Peyer's patch (tissue), 4 donors: Measurements from ENCODE around the gene SLC4A5. TPM values are rescaled to one million over a fixed set of nuclear protein-coding genes. Genes with fewer than 3 reads are reported as not detected.
"Not testable (repeated sequence)": the region's sequence is repeated elsewhere in the genome, so short reads cannot be mapped to it uniquely, and the experiment has no call there.

Experiments
- DNase-seq, 3 donors: peaks; one replicate each; pipeline ENCODE4 v3.0.0-alpha.2; 2017 to 2019
- H3K27ac ChIP-seq, 4 donors: fragments of 200-600 bp; sonication (generic); one replicate each; pipeline ENCODE4 v1.5.1; 2016 to 2019
- H3K27me3 ChIP-seq, 2 donors: fragments of 200-600 bp; sonication (generic); one replicate each; pipeline ENCODE4 v1.5.1; 2019
- H3K36me3 ChIP-seq, 3 donors: fragments of 200-600 bp; sonication (generic); one replicate each; pipeline ENCODE4 v1.5.1; 2016 to 2019
- H3K4me1 ChIP-seq, 4 donors: fragments of 200-600 bp; sonication (generic); one replicate each; pipeline ENCODE4 v1.5.1; 2016 to 2019
- H3K4me3 ChIP-seq, 4 donors: fragments of 200-600 bp; sonication (generic); 1 replicate in 3 of 4; 2 replicates in 1 of 4; pipeline ENCODE4 v1.5.1; 2016 to 2019; ENCODE audit warnings: mild to moderate bottlenecking in 1 of 4
- H3K9me3 ChIP-seq, 4 donors: fragments of 200-600 bp; sonication (generic); one replicate each; pipeline ENCODE4 v1.5.1; 2016 to 2019; ENCODE audit warnings: mild to moderate bottlenecking in 1 of 4
- POLR2A ChIP-seq, 2 donors: fragments of 450-650 bp; IDR thresholded peaks; one replicate each; pipeline ENCODE4 v1.5.1; 2017; ENCODE audit warnings: antibody characterized with exemption in 2 of 2, mild to moderate bottlenecking in 2 of 2, moderate library complexity in 2 of 2
- total RNA-seq, 4 donors: library from RNA; depleted of rRNA; stranded (reverse); fragments of >200 nt; gene quantifications; one replicate each; pipeline ENCODE4 v1.1.0, GENCODE V29; 2016
- TF ChIP-seq, protein P1 (sequence below), 6 experiments: fragments of 450-650 bp in 4 of 6; fragments of 200-600 bp in 2 of 6; sonication (generic) in 1 of 6; IDR thresholded peaks; one replicate each; pipeline ENCODE4 v1.5.1; 2017 to 2019; ENCODE audit warnings: antibody characterized with exemption in 6 of 6, mild to moderate bottlenecking in 3 of 6, moderate library complexity in 1 of 6

Gene SLC4A5
- total RNA-seq, 4 donors from 2014 or later, result 1.8 to 14.9 (median 4.9) TPM

DNA sequence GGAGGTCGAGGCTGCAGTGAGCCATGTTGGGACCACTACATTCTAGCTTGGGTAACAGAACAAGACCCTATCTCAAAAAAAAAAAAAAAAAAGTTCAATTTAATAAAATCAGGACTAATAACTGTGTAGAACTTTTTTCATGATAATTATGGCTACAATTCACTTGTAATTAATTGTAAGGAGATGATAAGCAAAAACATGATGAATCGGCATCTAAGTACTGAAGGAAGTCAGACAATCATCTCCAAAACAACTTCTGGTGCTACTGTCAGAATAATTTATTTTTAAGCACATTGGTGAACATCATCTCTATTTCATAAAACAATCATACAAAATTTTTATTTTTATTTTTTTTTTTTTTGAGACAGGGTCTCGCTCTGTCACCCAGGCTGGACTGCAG is 154.5 kb downstream of the SLC4A5 start:
- Histone ChIP-seq H3K9me3 (no peaks in the 10 kb centered on the region), H3K36me3 (no peaks in the 10 kb centered on the region), H3K27ac (no peak overlapping the region), H3K27me3 (no peaks in the 10 kb centered on the region), H3K4me1 (no peaks in the 10 kb centered on the region), H3K4me3 (no peak overlapping the region)
- TF ChIP-seq, protein P1, sequence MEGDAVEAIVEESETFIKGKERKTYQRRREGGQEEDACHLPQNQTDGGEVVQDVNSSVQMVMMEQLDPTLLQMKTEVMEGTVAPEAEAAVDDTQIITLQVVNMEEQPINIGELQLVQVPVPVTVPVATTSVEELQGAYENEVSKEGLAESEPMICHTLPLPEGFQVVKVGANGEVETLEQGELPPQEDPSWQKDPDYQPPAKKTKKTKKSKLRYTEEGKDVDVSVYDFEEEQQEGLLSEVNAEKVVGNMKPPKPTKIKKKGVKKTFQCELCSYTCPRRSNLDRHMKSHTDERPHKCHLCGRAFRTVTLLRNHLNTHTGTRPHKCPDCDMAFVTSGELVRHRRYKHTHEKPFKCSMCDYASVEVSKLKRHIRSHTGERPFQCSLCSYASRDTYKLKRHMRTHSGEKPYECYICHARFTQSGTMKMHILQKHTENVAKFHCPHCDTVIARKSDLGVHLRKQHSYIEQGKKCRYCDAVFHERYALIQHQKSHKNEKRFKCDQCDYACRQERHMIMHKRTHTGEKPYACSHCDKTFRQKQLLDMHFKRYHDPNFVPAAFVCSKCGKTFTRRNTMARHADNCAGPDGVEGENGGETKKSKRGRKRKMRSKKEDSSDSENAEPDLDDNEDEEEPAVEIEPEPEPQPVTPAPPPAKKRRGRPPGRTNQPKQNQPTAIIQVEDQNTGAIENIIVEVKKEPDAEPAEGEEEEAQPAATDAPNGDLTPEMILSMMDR (IDR thresholded peaks at IDR 0.05), result no peak
- TF ChIP-seq POLR2A (IDR thresholded peaks at IDR 0.05), result no peak
- DNase-seq, result no peak

DNA sequence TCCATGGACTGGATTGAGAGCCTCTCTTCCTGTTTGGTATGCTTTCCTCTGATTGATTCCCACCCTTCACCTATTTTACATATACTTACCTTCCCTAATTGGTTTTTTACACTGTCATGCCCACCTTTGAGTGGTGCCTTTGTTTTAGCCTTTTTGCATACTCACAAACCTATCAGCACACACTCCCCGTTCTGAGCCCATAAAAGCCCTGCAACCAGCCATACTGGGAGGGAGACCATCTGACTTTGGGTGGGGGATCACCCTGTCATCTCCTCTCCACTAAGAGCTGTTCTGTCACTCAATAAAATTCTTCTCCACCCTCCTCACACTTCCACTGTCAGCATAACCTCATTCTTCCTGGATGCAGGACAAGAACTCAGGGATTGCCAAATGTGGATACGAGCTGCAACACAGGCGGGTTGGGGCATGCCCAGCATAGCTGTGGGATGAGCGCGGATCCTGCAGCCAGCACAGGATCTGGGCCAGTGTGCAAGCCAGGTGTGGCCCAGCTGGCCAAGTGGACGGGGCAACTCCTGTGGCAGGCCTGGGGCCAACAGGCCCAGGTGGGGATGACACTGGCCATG is 155.1 kb downstream of the SLC4A5 start:
- TF ChIP-seq, protein P1 (IDR thresholded peaks at IDR 0.05), result no peak
- no peak for TF ChIP-seq POLR2A (IDR thresholded peaks at IDR 0.05)
- Histone ChIP-seq H3K4me1 (no peaks in the 10 kb centered on the region), H3K27me3 (no peaks in the 10 kb centered on the region), H3K9me3 (no peaks in the 10 kb centered on the region), H3K4me3 (no peak overlapping the region), H3K36me3 (no peaks in the 10 kb centered on the region), H3K27ac (no peak overlapping the region)
- DNase-seq, result no peak

DNA sequence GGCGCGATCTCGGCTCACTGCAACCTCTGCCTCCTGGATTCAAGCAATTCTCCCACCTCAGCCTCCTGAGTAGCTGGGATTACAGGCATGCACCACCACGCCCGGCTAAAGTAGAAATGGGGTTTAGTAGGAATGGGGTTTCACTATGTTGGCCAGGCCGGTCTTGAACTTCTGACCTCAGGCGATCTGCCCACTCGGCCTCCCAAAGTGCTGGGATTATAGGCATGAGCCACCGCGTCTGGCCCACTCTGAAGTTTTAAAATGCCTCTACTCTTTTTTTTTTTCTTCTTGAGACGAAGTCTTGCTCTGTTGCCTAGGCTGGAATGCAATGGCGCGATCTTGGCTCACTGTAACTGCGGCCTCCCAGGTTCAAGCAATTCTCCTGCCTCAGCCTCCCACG is 156.5 kb downstream of the SLC4A5 start:
- H3K4me1 ChIP-seq, H3K27ac ChIP-seq, H3K27me3 ChIP-seq, H3K4me3 ChIP-seq, DNase-seq, H3K36me3 ChIP-seq, H3K9me3 ChIP-seq: not testable (repeated sequence)

DNA sequence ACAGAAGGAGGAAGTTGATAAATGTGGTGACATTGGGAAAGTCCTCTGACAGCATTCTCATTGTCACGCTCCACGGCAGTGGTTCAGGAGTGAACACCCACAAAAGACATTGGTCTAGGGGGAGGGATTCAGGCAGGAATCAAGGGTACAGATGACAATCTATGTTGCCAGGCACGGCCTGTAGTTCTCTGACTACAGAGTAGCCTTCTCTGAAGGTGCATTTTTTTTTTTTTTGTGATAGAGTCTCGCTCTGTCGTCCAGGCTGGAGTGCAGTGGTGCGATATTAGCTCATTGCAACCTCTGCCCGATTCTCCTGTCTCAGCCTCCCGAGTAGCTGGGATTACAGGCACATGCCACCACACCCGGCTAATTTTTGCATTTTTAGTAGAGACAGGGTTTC is 157.2 kb downstream of the SLC4A5 start:
- TF ChIP-seq, protein P1 (IDR thresholded peaks at IDR 0.05), result no peak
- no peak for TF ChIP-seq POLR2A (IDR thresholded peaks at IDR 0.05)
- peak overlapping the region in 2 of 4 donors; percentile 60 to 77 for H3K27ac ChIP-seq

DNA sequence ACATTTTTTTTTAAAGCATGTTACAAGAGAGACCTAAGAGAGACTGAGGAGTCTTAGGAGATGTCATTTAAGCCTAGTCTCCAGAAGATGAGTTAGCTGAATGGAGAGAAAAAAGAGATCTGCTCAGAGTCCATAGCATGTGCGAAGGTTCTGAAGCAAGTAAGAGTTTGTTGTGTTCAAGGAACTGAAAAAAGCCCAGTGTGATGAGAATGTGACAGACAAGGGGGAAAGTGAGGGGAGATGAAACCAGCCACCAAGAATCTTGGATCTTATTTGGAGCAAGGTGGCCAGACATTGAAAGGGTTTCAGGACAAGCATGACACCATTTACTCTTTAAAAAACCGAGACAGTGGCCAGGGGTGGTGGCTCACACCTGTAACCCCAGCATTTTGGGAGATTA is 159.3 kb downstream of the SLC4A5 start:
- no peak for DNase-seq
- Histone ChIP-seq H3K27ac (no peak overlapping the region), H3K9me3 (no peaks in the 10 kb centered on the region), H3K27me3 (no peaks in the 10 kb centered on the region), H3K4me1 (peaks cover 0 to 4% (median 0%) of the 10 kb centered on the region in 4 donors), H3K4me3 (no peak overlapping the region), H3K36me3 (no peaks in the 10 kb centered on the region)
- TF ChIP-seq, protein P1 (IDR thresholded peaks at IDR 0.05), result no peak
- no peak for TF ChIP-seq POLR2A (IDR thresholded peaks at IDR 0.05)

More for the DNA sequence above, 157.2 kb downstream of the SLC4A5 start:
- no peak overlapping the region for H3K4me3 ChIP-seq
- H3K4me1 ChIP-seq, result no peaks in the 10 kb centered on the region
- no peaks in the 10 kb centered on the region for H3K9me3 ChIP-seq
- H3K36me3 ChIP-seq, result no peaks in the 10 kb centered on the region
- H3K27me3 ChIP-seq, result no peaks in the 10 kb centered on the region
- DNase-seq, result peak in 2 of 3 donors; percentile 71

DNA sequence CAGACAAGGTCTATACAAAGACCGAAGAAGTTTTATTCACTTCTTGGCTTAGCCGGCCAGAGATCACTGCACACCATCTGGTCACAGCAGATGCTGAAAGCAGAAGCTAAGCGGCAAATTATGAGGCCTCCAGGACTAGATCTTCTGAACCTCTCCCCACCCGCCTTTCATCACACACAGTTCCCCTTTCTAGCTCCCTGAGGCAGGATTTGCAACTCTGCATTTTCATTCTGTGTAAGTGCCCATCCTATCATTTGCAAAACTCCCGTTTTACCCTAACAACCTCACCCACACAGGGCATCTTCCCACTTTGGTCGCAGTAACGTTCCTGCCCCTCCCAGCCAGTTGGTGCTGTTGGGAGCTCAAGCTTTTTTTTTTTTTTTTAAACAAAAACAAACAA is 161.5 kb downstream of the SLC4A5 start:
- H3K4me3 ChIP-seq, result no peak overlapping the region
- peaks cover 0 to 14% (median 5%) of the 10 kb centered on the region in 4 donors for H3K4me1 ChIP-seq
- peak overlapping the region in 2 of 4 donors; percentile 19 to 68 for H3K27ac ChIP-seq
- TF ChIP-seq POLR2A (IDR thresholded peaks at IDR 0.05), result no peak
- TF ChIP-seq, protein P1 (IDR thresholded peaks at IDR 0.05), result no peak
- H3K9me3 ChIP-seq, result no peaks in the 10 kb centered on the region
- no peaks in the 10 kb centered on the region for H3K27me3 ChIP-seq
- H3K36me3 ChIP-seq, result no peaks in the 10 kb centered on the region
- peak in 2 of 3 donors; percentile 67 to 80 for DNase-seq
